ENCODE results near the gene HIRIP3.

HIRIP3 gene

DNA sequence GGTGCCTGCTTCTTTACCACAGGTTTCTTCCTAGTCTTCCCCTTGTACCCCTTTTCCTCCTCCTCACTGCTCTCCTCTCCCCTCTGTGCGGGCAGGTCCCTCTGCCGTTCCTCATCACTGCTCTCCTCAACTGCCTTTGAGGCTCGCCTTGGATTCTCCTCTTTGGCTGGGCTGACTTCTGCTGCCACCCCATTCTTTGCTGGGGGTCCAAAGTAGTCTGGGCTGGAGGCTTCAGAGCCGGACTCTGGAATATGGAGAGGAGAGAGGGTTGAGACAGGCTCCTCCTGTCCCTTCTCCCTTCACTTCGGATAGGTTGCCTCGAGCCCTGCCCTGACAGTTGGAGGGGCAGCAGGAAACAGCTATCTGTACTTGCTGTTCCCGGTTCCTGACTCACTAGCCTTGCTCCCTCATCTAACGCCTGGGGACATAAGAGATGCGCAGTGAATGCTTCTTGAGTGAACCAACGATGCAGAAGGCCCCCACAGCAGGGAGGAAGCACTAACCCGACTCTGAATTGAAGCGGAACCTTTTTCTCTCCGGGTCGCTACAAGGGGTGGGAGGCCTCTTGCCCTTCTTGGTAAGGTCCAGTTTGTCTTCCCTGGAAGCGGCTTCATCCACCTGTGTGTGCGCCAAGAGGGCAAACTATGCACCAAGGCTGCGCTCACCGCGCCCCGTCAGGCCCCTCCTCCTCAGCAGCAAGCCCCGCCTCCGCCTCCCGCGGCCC, 655 bp downstream of the HIRIP3 start:
- TF ChIP-seq CTCF (conservative IDR thresholded peaks at IDR 0.05; ENCODE audit: low read length) = no peak
- peak overlapping the region; percentile 89 for H3K4me3 ChIP-seq (ENCODE audit: low read length)
- DNase-seq (ENCODE audit: low read depth) = peak; percentile 33

DNA sequence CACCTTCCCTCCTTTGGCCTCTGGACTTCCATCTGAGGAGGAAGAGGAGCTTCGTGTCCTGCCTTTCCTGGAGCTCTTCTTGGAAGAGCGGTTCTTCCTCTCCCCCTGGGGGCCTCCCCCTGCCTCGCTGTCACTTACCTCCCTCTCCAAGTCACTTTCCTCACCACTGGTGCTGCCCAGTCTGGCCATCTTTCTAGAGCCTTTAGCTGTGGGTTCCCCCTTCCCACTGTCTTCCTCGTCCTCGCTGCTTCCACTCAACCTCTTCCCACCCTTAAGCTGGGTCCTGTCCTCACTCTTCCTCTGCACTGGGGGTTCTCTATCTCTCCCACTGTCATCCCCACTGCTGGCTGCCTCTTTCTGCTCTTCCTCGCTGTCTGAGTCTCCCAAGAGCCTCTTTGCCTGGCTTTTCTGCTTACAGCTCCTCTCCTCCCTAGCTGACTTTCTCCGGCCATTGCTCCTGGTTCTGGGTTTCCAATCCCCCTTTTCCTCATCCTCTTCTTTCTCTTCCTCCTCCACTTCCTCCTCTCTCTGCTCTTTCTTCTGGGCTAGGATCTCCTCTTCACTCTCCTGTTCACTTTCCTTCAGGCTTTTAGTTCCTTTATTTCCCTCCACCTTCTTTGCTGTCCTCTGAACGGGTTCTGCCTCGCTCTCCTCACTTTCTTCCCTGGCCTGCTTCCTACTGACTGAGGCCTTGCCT, 1.4 kb downstream of the HIRIP3 start:
- no peak for TF ChIP-seq CTCF (conservative IDR thresholded peaks at IDR 0.05; ENCODE audit: low read length)
- no peak for DNase-seq (ENCODE audit: low read depth)
- H3K4me3 ChIP-seq (ENCODE audit: low read length) = no peak overlapping the region; the same call in 1 of the 2 replicates

GRCh38 chr16:29993191-29993902, 2.1 kb downstream of the HIRIP3 start:
- no peak overlapping the region for H3K4me3 ChIP-seq (ENCODE audit: low read length)
- no peak for TF ChIP-seq CTCF (conservative IDR thresholded peaks at IDR 0.05; ENCODE audit: low read length)
- no peak for DNase-seq (ENCODE audit: low read depth)

DNA sequence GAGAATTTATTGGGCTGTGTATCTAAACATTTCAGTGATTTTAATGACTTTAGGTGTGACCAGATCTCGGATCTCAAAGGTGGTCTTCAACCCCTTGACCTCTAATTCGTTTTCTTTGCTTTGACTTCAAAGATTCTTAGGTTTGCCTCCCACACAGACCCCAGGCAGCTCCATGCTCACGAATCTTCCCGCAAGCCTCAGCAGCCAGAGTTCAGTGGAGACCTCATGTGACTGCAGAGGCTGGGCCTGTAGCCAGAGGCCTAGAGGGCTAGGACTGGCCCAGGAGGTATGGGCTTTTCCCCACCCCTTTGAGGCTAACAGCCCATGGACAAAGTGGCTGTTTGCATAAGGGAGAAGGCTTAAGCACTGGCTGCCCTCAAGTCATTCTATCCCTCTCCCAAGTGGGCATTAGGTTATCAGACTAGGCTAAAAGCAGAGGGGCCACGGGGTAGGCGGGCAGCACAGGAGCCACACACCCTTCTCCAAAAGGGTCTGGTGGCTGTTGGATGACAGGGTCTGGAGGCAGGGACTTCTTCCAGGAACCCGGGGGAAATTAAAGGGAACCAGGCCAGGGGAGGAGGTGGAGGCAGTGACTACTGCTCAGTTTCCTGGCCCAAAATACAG, 3.0 kb downstream of the HIRIP3 start:
- DNase-seq (ENCODE audit: low read depth) = no peak
- TF ChIP-seq CTCF (conservative IDR thresholded peaks at IDR 0.05; ENCODE audit: low read length) = no peak
- no peak overlapping the region for H3K4me3 ChIP-seq (ENCODE audit: low read length)

GRCh38 chr16:29991571-29991904, 3.9 kb downstream of the HIRIP3 start:
- H3K4me3 ChIP-seq (ENCODE audit: low read length) = no peak overlapping the region
- no peak for DNase-seq (ENCODE audit: low read depth)
- no peak for TF ChIP-seq CTCF (conservative IDR thresholded peaks at IDR 0.05; ENCODE audit: low read length)

- TF ChIP-seq CTCF (conservative IDR thresholded peaks at IDR 0.05; ENCODE audit: low read length) = no peak
- no peak overlapping the region for H3K4me3 ChIP-seq (ENCODE audit: low read length)
- no peak for DNase-seq (ENCODE audit: low read depth)
These were observed 4.4 kb downstream of the HIRIP3 start for GRCh38 chr16:29990883-29991570.
